ENCODE measurements around the gene ZBTB7A.

DNA sequence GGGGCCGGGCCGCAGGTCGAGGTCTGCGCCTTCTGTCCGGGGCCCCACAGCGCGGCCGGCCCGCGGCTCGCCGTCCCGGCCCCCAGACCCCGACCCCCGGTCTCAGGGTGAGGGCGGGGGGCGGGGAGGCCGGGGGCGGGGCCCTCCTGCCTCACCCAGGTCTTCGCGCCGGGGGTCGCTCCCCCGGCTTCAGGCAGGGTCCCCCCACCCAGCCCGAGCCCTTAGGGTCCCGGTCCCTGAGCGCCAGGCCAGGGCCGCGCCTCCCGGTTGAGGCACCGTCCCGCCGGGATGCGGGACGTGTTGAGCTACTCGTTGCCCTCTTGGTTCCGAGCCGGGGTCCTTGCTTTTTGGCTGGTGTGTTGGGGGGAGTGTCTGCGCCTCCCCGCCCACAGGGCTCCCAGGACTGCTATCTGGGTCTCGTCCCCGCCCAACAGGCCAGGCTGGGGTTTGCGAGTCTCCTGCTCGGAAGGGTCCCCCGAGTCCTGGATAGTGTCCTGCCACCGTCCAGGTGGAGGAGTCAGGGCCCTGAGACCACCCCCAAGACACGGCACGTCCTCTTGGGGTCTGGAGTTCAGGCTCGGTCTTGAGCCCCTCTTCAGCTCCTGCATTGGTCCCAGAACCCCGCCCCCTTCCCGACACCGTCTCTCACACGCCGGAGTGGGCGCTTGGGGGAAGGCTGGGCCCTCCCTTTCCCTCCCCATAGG lies 58.7 kb downstream of the ZBTB7A start:
- TF ChIP-seq CTCF (IDR thresholded peaks at IDR 0.05) (no peak), POLR2A (IDR thresholded peaks at IDR 0.05) (no peak)

Data from right lobe of liver (tissue), 4 donors.